ENCODE measurements around the gene VAC14. TPM values are rescaled to one million over a fixed set of nuclear protein-coding genes. Genes with fewer than 3 reads are reported as not detected.

Gene VAC14
- 27.5 to 38.3 TPM (median 35.0 TPM) in 5 replicates for total RNA-seq (2022; extraction: Qiagen RNA extraction; ENCODE audit: low read depth)

GRCh38 chr16:70800781-70801480 is at the start of gene VAC14:
TSS of gene VAC14 (minus strand) at chr16:70801158. CDS start at chr16:70800900, 258 bp downstream.

GRCh38 chr16:70685938-70686375 is 115.0 kb downstream of the VAC14 start, which contains the start of gene MTSS2:
TSS of gene MTSS2 (minus strand) at chr16:70686053. CDS start at chr16:70685791, 262 bp downstream.

GRCh38 chr16:70646260-70647241 is 154.4 kb downstream of the VAC14 start, which contains the start of gene IL34:
TSS of gene IL34 (plus strand) at chr16:70646559. CDS start at chr16:70646948, 389 bp downstream.

Other genes starting within 250 kb of the VAC14 start
- 0.44 to 1.0 TPM (median 0.58 TPM) in 5 replicates for gene IL34, start 154.6 kb downstream of the VAC14 start, total RNA-seq (2022; extraction: Qiagen RNA extraction; ENCODE audit: low read depth)
- 32.0 to 41.3 TPM (median 40.4 TPM) in 5 replicates for gene MTSS2, start 115.1 kb downstream of the VAC14 start, total RNA-seq (2022; extraction: Qiagen RNA extraction; ENCODE audit: low read depth)

Data from A549 treated with CpdA at 1 μM for 4 hours (cell line).